ENCODE results near the gene ICAM4.

DNA sequence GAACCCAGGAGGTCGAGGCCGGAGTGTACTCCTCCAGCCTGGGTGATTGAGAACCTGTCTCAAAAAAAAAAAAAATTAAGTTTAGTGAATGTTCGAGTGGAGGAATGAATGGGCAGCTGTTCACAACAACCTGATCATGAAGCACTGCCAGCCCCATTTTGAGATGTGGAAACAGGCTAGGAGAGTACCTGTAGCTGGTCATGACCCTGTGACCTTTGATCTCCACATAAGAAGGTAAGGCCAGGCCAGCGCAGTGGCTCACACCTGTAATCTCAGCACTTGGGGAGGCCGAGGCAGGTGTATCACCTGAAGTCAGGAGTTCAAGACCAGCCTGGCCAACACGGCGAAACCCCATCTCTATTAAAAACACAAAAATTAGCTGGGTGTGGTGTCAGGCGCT, 39.0 kb downstream of the ICAM4 start:
- TF ChIP-seq, protein P1, sequence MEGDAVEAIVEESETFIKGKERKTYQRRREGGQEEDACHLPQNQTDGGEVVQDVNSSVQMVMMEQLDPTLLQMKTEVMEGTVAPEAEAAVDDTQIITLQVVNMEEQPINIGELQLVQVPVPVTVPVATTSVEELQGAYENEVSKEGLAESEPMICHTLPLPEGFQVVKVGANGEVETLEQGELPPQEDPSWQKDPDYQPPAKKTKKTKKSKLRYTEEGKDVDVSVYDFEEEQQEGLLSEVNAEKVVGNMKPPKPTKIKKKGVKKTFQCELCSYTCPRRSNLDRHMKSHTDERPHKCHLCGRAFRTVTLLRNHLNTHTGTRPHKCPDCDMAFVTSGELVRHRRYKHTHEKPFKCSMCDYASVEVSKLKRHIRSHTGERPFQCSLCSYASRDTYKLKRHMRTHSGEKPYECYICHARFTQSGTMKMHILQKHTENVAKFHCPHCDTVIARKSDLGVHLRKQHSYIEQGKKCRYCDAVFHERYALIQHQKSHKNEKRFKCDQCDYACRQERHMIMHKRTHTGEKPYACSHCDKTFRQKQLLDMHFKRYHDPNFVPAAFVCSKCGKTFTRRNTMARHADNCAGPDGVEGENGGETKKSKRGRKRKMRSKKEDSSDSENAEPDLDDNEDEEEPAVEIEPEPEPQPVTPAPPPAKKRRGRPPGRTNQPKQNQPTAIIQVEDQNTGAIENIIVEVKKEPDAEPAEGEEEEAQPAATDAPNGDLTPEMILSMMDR (conservative IDR thresholded peaks at IDR 0.05; ENCODE audit: low read length), result no peak
- TF ChIP-seq EZH2phosphoT487 (IDR thresholded peaks at IDR 0.05; ENCODE audit: borderline replicate concordance, low read depth, low read length), result no peak

All from OCI-LY7 (cell line).